HUES48 (cell line): ENCODE data around the gene STPG3.

Source experiments
- H3K27ac ChIP-seq: one replicate; pipeline ENCODE4 v1.7.0; 2013; ENCODE audit warnings: low read depth, low read length, inconsistent platforms
- H3K27me3 ChIP-seq: 2 replicates; pipeline ENCODE4 v1.6.1; 2013; ENCODE audit warnings: mild to moderate bottlenecking, low read length; ENCODE audit not compliant: control insufficient read depth, insufficient read depth
- H3K36me3 ChIP-seq: 2 replicates; pipeline ENCODE4 v1.6.1; 2013; ENCODE audit warnings: low read length; ENCODE audit not compliant: control insufficient read depth, insufficient read depth
- H3K4me1 ChIP-seq: 2 replicates; pipeline ENCODE4 v1.6.1; 2013; ENCODE audit warnings: mild to moderate bottlenecking, low read length; ENCODE audit not compliant: control insufficient read depth, insufficient read depth
- H3K4me3 ChIP-seq: 2 replicates; pipeline ENCODE4 v1.5.1; 2013; ENCODE audit warnings: mild to moderate bottlenecking, low read depth, low read length
- H3K9ac ChIP-seq: 2 replicates; pipeline ENCODE4 v1.6.1; 2013; ENCODE audit warnings: mild to moderate bottlenecking, low read depth, low read length, moderate library complexity
- H3K9me3 ChIP-seq: 2 replicates; pipeline ENCODE4 v1.6.1; 2013; ENCODE audit warnings: low read length; ENCODE audit not compliant: control insufficient read depth, insufficient read depth

The STPG3 gene

DNA sequence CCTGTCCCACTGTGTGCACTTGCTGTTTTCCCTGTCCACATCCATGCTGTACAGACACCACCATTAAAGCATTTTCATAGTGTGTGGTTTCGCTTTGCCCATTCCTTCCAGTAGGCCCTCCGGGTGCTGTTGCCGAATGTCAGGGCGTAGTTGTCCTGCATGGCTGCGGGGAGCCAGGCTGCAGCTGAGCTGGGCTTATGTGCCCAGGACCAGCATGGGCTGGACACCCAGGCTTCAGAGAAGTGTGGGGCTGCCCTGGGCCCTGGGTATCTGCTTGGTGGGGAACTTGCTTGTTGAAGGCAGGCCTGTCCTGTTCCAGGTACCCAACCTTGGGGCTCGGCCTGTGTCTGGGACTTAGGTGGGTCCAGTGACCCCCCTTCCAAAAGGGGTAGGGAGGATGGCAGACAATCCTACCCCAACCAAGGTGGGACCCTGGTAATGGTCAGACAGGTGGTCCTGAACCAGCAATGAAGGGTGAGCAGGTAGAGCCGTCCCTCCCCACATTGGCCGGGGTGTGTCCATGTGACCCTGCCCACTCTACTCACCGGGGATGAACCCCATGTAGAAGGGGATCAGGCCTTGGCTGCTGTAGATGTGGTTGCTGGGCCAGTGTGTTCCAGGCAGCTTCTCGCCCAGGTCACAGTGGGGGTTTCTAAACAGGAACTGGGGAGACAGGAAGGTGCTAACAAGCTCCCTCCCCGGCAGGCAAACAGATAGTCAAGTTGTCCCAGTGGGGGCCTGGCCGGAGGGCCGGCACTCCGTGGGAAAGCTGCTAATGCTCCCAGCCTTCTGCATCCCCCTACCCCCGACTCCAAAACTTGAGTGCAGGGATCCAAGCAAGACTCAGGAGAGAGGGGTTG lies 7.2 kb upstream of the STPG3 start:
- H3K27ac ChIP-seq, result peak overlapping the region; percentile 67
- no peak overlapping the region for H3K4me3 ChIP-seq
- no peaks in the 10 kb centered on the region for H3K9me3 ChIP-seq
- no peak overlapping the region for H3K9ac ChIP-seq
- peaks cover 22% of the 10 kb centered on the region for H3K4me1 ChIP-seq
- H3K27me3 ChIP-seq, result no peaks in the 10 kb centered on the region; the same call in 1 of the 2 replicates
- H3K36me3 ChIP-seq, result peaks cover 22% of the 10 kb centered on the region

GRCh38 chr9:137244486-137245449 lies 6.3 kb upstream of the STPG3 start:
- Histone ChIP-seq H3K4me1 (peaks cover 22% of the 10 kb centered on the region), H3K4me3 (no peak overlapping the region), H3K9me3 (no peaks in the 10 kb centered on the region), H3K27ac (peak overlapping the region; percentile 67), H3K36me3 (peaks cover 22% of the 10 kb centered on the region), H3K9ac (no peak overlapping the region), H3K27me3 (no peaks in the 10 kb centered on the region; the same call in 1 of the 2 replicates)

- peaks cover 22% of the 10 kb centered on the region for H3K36me3 ChIP-seq
- H3K4me1 ChIP-seq, result peaks cover 22% of the 10 kb centered on the region
- H3K4me3 ChIP-seq, result no peak overlapping the region
- no peak overlapping the region for H3K9ac ChIP-seq
- H3K27me3 ChIP-seq, result no peaks in the 10 kb centered on the region; the same call in 1 of the 2 replicates
- H3K9me3 ChIP-seq, result no peaks in the 10 kb centered on the region
- H3K27ac ChIP-seq, result no peak overlapping the region
Measured at GRCh38 chr9:137245450-137246421, 5.3 kb upstream of the STPG3 start.

DNA sequence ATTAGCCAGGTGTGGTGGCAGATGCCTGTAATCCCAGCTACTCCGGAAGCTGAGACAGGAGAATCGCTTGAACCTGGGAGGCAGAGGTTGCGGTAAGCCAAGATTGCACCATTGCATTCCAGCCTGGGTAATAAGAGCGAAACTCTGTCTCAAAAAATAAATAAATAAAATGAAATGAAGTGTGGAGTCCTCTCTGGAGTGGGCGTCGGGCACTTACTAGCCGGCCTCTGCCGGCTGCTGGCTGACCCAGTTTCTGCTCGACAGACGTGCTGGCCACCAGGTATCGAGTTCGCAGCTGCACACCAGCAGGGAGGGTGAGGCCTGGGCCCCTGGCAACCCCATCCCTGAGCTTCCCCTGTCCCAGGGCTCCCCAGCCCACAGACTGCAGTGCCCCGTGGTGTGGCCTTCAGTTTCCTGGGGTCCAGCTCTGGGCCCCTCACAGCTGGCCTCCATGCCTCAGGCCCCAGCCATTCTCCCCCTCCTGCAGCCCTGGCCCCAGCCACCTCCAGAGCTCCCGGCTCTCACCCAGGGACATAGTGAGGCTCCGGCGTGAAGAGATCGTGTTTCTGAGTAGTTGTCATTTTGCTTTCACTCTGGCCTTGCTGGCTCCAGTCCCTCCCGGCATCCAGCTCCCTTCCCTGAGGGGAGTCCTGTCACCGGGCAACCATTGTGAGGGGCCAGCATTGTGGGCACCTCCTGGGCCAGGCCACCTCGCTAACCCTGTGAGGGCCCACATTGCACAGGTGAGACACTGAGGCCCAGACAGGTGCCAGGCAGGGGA lies 3.8 kb upstream of the STPG3 start:
- no peaks in the 10 kb centered on the region; the same call in 1 of the 2 replicates for H3K27me3 ChIP-seq
- H3K36me3 ChIP-seq, result peaks cover 17% of the 10 kb centered on the region
- no peaks in the 10 kb centered on the region for H3K9me3 ChIP-seq
- no peak overlapping the region for H3K9ac ChIP-seq
- H3K27ac ChIP-seq, result no peak overlapping the region
- peaks cover 23% of the 10 kb centered on the region for H3K4me1 ChIP-seq
- no peak overlapping the region for H3K4me3 ChIP-seq

DNA sequence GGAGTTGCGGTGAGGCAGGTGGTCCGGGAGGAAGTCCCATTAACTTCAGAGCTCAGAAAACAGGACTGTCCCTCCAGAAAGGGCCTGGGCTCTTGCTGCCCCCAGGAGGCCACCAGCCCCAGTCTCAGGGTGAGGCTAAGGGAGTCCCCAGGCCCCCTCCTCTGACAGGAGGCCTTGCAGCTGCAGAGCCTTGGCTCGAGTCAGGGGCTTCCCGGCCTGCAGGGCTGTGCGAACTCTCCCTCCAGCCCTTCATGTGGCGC lies 3.2 kb upstream of the STPG3 start:
- Histone ChIP-seq H3K9me3 (no peaks in the 10 kb centered on the region), H3K36me3 (peaks cover 11% of the 10 kb centered on the region), H3K27ac (no peak overlapping the region), H3K4me3 (no peak overlapping the region), H3K4me1 (peaks cover 19% of the 10 kb centered on the region), H3K9ac (no peak overlapping the region), H3K27me3 (no peaks in the 10 kb centered on the region; the same call in 1 of the 2 replicates)

GRCh38 chr9:137250329-137251193 lies 525 bp upstream of the STPG3 start:
- no peaks in the 10 kb centered on the region for H3K36me3 ChIP-seq
- H3K27ac ChIP-seq, result no peak overlapping the region
- no peaks in the 10 kb centered on the region; the same call in none of the 2 replicates for H3K27me3 ChIP-seq
- H3K4me1 ChIP-seq, result peaks cover 5% of the 10 kb centered on the region
- H3K4me3 ChIP-seq, result no peak overlapping the region
- no peak overlapping the region for H3K9ac ChIP-seq
- H3K9me3 ChIP-seq, result no peaks in the 10 kb centered on the region

DNA sequence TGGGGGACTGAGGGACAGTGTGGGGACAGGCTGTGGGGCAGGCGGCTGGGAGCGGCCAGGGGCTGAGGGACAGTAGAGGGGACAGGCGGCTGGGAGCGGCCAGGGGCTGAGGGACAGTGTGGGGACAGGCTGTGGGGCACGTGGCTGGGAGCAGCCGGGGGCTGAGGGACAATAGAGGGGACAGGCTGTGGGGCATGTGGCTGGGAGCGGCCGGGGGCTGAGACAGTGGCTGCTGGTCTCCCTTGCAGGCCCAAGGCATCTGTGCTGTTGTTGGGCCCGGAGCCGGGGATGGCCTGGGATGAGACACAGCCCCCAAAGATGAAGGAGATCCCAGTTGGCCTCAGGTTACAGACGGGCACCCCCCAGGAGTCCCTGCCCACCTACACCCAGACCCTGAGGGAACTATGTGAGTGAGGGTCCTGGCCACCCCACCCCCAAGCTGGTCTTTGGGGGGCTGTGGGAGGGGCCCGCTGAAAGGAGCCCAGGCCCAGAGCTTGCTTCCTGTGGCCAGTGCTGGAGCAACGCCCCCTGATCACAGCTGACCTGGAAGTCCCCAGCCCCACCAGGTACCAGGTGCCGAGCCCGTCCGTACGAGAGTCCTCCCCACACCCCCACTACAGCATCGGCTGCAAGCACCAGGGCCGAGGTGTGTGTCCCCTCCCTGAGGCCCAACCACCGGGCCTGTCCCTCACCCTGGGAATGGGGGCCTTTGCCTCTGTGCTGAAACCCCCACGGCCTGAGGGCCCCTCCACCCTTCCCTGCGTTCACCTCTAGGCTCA lies 593 bp downstream of the STPG3 start:
- no peaks in the 10 kb centered on the region for H3K9me3 ChIP-seq
- peaks cover 7% of the 10 kb centered on the region for H3K36me3 ChIP-seq
- H3K27me3 ChIP-seq, result no peaks in the 10 kb centered on the region; the same call in none of the 2 replicates
- H3K9ac ChIP-seq, result no peak overlapping the region
- peaks cover 11% of the 10 kb centered on the region for H3K4me1 ChIP-seq
- H3K27ac ChIP-seq, result no peak overlapping the region
- H3K4me3 ChIP-seq, result no peak overlapping the region

DNA sequence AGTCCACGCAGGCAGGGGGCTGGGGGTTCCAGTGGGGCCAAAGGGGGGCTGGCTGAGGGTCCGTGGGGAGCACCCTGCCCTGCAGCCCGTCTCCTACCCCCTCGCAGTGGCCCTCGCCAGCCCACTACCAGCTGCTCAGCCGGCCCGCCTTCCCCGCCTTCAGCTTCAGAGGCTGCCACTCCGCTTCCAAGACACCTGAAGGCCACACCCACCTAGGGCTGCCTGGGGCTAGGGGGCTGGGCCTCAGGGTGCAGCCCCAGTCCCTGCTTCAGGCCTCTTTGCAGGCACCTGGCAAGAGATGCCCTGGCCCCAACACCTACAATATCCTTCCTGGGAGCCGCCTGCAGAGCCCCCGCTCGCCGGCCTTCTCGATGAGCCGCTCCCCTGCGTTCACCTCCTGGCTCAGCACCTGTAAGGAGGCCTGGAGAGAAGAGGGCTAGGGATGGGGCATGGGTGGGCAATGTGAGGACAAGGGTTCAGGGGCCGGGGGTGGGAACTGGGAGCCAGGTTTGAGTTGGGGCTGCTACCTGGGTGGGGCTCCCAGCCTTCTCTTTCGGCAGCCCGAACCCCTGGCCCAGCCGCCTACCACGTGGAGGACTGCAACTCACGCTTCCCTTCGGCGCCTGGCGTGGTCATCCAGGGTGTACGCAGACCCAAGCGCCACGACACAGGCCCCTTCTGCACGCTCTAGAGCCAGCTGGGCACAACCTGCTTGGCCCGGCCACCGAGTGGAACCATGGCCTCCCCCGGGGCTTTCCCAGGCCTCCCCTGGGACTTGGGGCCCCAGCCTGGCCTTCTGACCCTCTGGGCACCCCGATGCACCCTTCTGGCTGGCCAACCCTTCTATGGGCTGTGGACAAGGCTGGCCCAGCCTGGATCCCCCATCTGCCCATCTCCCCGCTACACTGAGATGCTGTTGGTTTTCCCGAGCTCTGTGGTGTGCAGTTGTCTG lies 1.7 kb downstream of the STPG3 start:
- Histone ChIP-seq H3K4me1 (peaks cover 11% of the 10 kb centered on the region), H3K27me3 (no peaks in the 10 kb centered on the region; the same call in none of the 2 replicates), H3K9ac (no peak overlapping the region), H3K36me3 (peaks cover 12% of the 10 kb centered on the region), H3K9me3 (no peaks in the 10 kb centered on the region), H3K27ac (no peak overlapping the region), H3K4me3 (no peak overlapping the region)
